ENCODE data around the gene ELF1. TPM values are rescaled to one million over a fixed set of nuclear protein-coding genes. Genes with fewer than 3 reads are reported as not detected.
"Not testable (repeated sequence)": the region's sequence is repeated elsewhere in the genome, so short reads cannot be mapped to it uniquely, and the experiment has no call there.

The ELF1 gene
- total and polyA plus RNA-seq, 2 donors from 2014 or later: 12.0 to 95.1 TPM

GRCh38 chr13:41039746-41040145 is 20.6 kb upstream of the ELF1 start:
- H3K27me3 ChIP-seq (ENCODE audit: control insufficient read depth, insufficient read depth, low read length): no peaks in the 10 kb centered on the region
- intact Hi-C loops (cut with DNase I): no loop called here
- no peaks in the 10 kb centered on the region for H3K36me3 ChIP-seq (ENCODE audit: control insufficient read depth in 2 of 3, insufficient read depth in 3 of 3, low read length in 3 of 3)
- TF ChIP-seq CTCF (IDR thresholded peaks at IDR 0.05; ENCODE audit: borderline replicate concordance, extremely low read depth, insufficient read depth): no peak
- H3K9ac ChIP-seq (ENCODE audit: low read length in 3 of 3): no peak overlapping the region
- H3K9me3 ChIP-seq (ENCODE audit: control insufficient read depth in 2 of 3, insufficient read depth in 1 of 3, low read length in 3 of 3): no peaks in the 10 kb centered on the region
- no peak for FAIRE-seq
- no peak overlapping the region for H3K27ac ChIP-seq (ENCODE audit: low read depth in 2 of 2, low read length in 2 of 2)
- DNase-seq: no peak
- H3K4me1 ChIP-seq (ENCODE audit: control insufficient read depth in 2 of 3, insufficient read depth in 2 of 3, low read depth in 1 of 3, low read length in 3 of 3): no peaks in the 10 kb centered on the region
- no peak overlapping the region for H3K4me3 ChIP-seq (ENCODE audit: low read length in 3 of 3)

GRCh38 chr13:41036557-41036956 is 17.4 kb upstream of the ELF1 start:
- H3K27me3 ChIP-seq (ENCODE audit: control insufficient read depth, insufficient read depth, low read length); H3K9ac ChIP-seq (ENCODE audit: low read length in 3 of 3); H3K27ac ChIP-seq (ENCODE audit: low read depth in 2 of 2, low read length in 2 of 2); H3K4me1 ChIP-seq (ENCODE audit: control insufficient read depth in 2 of 3, insufficient read depth in 2 of 3, low read depth in 1 of 3, low read length in 3 of 3); H3K4me3 ChIP-seq (ENCODE audit: low read length in 3 of 3); FAIRE-seq; intact Hi-C loops (cut with DNase I); DNase-seq; H3K36me3 ChIP-seq (ENCODE audit: control insufficient read depth in 2 of 3, insufficient read depth in 3 of 3, low read length in 3 of 3); H3K9me3 ChIP-seq (ENCODE audit: control insufficient read depth in 2 of 3, insufficient read depth in 1 of 3, low read length in 3 of 3): not testable (repeated sequence)

- Histone ChIP-seq H3K4me3 (ENCODE audit: low read length in 3 of 3) (no peak overlapping the region), H3K27me3 (ENCODE audit: control insufficient read depth, insufficient read depth, low read length) (no peaks in the 10 kb centered on the region), H3K36me3 (ENCODE audit: control insufficient read depth in 2 of 3, insufficient read depth in 3 of 3, low read length in 3 of 3) (no peaks in the 10 kb centered on the region), H3K9me3 (ENCODE audit: control insufficient read depth in 2 of 3, insufficient read depth in 1 of 3, low read length in 3 of 3) (no peaks in the 10 kb centered on the region), H3K27ac (ENCODE audit: low read depth in 2 of 2, low read length in 2 of 2) (no peak overlapping the region), H3K9ac (ENCODE audit: low read length in 3 of 3) (no peak overlapping the region), H3K4me1 (ENCODE audit: control insufficient read depth in 2 of 3, insufficient read depth in 2 of 3, low read depth in 1 of 3, low read length in 3 of 3) (no peaks in the 10 kb centered on the region)
- DNase-seq (no peak), FAIRE-seq (no peak)
- intact Hi-C loops (cut with DNase I): no loop called here
- TF ChIP-seq CTCF (IDR thresholded peaks at IDR 0.05; ENCODE audit: borderline replicate concordance, extremely low read depth, insufficient read depth): no peak
Observed at GRCh38 chr13:41034881-41035280, 15.8 kb upstream of the ELF1 start.

- Histone ChIP-seq H3K27ac (ENCODE audit: low read depth in 2 of 2, low read length in 2 of 2) (no peak overlapping the region), H3K36me3 (ENCODE audit: control insufficient read depth in 2 of 3, insufficient read depth in 3 of 3, low read length in 3 of 3) (no peaks in the 10 kb centered on the region), H3K4me1 (ENCODE audit: control insufficient read depth in 2 of 3, insufficient read depth in 2 of 3, low read depth in 1 of 3, low read length in 3 of 3) (no peaks in the 10 kb centered on the region), H3K9ac (ENCODE audit: low read length in 3 of 3) (no peak overlapping the region), H3K4me3 (ENCODE audit: low read length in 3 of 3) (no peak overlapping the region), H3K9me3 (ENCODE audit: control insufficient read depth in 2 of 3, insufficient read depth in 1 of 3, low read length in 3 of 3) (no peaks in the 10 kb centered on the region), H3K27me3 (ENCODE audit: control insufficient read depth, insufficient read depth, low read length) (no peaks in the 10 kb centered on the region)
- intact Hi-C loops (cut with DNase I): no loop called here
- no peak for TF ChIP-seq CTCF (IDR thresholded peaks at IDR 0.05; ENCODE audit: borderline replicate concordance, extremely low read depth, insufficient read depth)
- DNase-seq (no peak), FAIRE-seq (no peak)
Observed at GRCh38 chr13:41034382-41034781, 15.3 kb upstream of the ELF1 start.
